GM21526 (cell line): ENCODE results near the gene SLC4A8.

Experiments
- ATAC-seq: cut with Tn5 transposase; IDR thresholded peaks from one replicate; pipeline ENCODE4 v1.9.1; 2021; ENCODE audit warnings: moderate library complexity; ENCODE audit not compliant: unreplicated experiment, low FRiP score

SLC4A8 gene

DNA sequence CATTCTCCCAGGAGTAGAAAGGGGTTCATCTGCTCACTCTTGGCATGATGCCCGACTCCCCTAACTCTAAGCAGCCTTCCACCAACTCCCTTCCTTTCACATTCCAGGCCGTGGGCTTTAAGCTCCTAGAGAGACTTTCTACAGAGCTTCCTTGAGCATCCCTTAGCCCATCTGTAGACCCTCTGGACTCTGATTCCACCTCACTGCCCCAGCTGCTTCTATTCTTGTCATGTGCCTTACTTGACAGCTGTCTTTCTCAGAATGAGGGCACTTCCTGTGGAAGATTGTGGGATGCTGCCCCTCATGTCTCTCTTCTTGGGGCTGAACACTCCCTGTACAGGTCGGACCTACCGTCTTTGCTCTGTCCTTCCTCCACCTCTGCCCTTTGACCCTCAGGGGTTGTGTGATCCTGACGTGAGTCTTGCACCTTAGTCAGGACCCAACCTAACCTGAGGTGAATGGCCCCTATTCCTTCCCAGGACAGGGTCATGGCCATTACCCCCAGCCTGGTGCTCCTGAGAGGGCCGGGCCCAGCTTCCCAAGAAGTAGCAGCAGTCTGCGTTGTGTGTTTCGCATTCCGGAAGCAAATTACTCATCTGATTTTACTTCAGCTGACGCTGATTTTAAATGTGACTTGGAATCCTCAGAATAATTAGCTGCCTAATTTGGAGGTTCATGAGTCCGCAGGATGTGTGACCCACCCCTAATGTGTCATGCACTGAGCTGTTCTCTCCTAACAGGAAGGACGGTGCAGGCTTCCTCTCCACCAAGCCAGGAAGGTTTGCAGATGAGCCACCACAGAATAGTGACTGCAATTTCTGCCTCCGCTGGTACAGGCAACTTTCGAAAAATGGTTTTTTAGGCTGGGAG lies 30.7 kb upstream of the SLC4A8 start:
- ATAC-seq: no peak

- ATAC-seq: no peak
Measured at GRCh38 chr12:51395283-51396230, 29.1 kb upstream of the SLC4A8 start.

- no peak for ATAC-seq
Measured at GRCh38 chr12:51397670-51398069, 27.0 kb upstream of the SLC4A8 start.

GRCh38 chr12:51399891-51400290 lies 24.7 kb upstream of the SLC4A8 start:
- ATAC-seq: no peak

DNA sequence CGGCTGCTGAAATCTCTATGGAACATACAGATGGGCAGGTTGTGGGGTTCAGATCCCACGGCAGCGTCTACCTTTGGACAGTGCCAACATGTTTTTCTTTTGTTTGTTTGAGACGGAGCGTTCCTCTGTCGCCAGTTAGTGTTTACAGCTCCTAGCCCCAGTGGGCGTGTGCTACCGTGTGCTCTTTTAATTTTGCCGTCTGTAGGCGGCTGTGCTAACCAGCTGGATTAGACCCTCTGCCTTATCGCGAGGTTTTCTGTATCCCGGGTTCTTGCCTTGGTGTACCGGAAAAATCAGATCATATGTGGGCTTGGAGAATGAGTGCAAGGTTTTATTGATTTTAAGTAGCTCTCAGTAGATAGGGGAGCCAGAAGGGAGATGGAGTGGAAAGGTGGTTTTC lies 23.6 kb upstream of the SLC4A8 start:
- no peak for ATAC-seq

DNA sequence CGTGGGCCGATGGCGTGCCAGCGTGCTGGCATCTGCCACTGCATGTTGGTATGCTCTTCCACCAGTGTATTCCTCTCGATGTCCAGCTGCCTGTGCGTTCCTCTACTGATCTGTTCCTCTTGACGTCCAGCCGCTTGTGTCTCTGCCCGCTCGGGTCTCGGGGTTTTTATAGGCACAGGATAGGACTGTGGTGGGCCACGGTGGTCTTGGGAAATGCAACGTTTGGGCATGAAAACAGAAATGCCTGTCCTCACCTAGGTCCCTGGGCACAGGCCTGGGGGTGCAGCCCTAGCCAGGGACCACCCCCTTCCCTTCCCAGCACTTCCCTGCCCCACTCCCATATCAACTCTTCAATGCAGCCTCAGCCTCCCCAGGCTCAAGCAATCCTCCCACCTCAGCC lies 23.1 kb upstream of the SLC4A8 start:
- no peak for ATAC-seq

GRCh38 chr12:51401900-51402299 lies 22.7 kb upstream of the SLC4A8 start:
- no peak for ATAC-seq

DNA sequence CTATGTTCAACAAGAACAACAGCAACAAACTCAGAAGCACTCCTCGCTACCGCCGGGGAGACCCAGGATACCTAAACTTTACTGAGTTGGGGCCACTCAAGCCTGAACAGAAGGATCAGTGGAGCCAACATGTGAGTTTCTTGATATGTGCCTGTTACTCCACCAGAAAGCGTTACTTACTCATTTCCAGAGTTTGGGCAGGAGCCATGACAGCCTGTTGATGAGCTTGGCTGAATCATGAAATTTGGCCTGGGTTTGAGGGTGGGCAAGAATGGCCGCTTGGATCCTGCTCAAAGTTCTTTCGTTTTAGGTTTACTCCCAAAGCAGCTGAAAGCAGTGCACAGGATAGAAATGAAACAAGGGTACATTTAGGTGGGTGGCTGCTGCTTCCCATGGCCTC lies 21.5 kb upstream of the SLC4A8 start:
- no peak for ATAC-seq

DNA sequence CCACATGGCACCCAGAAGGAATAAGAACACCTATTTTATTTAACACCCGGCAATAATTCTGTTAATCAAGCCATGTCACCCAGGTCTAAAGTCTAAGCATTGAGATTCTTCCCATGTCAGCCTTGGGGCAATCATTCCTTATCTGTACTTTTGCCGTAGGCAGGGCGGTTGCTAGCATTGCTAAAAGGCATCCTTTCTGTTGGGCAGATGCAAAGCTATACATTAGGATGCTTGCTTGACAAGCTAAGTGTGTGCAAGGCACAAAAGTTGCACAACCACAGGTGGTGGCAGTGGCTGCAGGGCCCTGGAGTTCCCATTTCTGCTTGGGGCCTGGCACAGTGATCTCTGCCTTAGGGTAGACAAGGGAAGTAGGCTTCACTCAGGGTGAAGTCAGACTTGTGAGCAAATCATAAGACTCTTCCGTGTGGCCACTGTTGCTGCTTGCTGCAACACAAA lies 20.9 kb upstream of the SLC4A8 start:
- ATAC-seq: no peak

GRCh38 chr12:51404627-51405026 lies 20.0 kb upstream of the SLC4A8 start:
- ATAC-seq: no peak

GRCh38 chr12:51405801-51406207 lies 18.8 kb upstream of the SLC4A8 start:
- no peak for ATAC-seq

GRCh38 chr12:51406290-51406689 lies 18.3 kb upstream of the SLC4A8 start:
- ATAC-seq: no peak

- no peak for ATAC-seq
Measured at GRCh38 chr12:51406859-51407258, 17.8 kb upstream of the SLC4A8 start.

DNA sequence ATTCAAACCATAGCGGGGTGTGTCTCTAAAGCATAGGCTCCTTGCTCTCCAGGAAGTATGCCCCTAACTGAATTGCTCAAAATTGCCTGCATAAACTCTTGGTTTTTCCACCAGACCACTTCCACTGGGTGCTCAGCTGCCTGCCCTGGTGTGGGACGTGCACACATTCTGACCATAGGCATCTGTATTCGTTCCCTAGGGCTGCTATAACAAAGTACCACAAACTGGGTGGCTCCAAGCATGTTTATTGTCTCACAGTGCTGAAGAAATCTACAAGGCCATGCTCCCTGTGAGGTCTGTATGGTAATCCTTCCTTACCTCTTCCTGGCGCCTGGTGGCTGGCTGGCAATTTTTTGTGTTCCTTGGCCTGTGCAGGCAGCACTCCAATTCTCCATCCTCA lies 17.0 kb upstream of the SLC4A8 start:
- ATAC-seq: no peak

DNA sequence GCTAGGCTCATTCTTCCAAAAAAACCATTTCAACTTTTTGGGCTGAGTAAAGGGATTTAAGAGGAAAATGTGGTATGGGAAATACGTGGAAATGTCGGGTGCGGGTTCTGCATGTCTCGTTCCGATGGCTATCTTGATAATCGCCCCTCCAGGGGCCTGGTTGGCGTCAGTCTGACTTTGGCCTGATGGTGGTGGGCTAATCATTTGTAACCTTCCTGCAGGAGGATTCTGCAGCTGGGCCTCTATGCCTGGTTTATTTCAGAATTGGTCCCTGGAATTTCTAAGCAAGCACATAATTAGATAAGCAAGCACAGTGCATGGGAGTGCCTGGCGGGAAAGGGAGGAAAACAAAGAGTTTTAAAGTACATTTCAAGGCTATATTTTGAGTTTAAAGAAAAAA lies 14.8 kb upstream of the SLC4A8 start:
- ATAC-seq: no peak

DNA sequence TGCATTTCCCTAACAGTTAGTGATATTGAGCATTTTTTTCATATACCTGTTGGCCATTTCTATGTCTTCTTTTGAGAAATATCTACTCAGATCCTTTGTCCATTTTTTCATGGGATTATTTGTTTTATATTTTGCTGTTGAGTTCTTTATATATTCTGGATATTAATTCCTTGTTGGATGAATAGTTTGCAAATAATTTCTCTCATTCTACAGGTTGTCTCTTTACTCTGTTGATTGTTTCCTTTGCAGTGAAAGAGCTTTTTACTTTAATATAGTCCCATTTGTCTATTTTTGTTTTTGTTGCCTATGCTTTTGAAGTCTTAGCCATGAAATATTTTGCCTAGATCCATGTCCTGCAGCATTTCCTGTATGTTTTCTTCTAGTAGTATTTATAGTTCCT lies 11.5 kb upstream of the SLC4A8 start:
- no peak for ATAC-seq

GRCh38 chr12:51413791-51414190 lies 10.8 kb upstream of the SLC4A8 start:
- no peak for ATAC-seq

DNA sequence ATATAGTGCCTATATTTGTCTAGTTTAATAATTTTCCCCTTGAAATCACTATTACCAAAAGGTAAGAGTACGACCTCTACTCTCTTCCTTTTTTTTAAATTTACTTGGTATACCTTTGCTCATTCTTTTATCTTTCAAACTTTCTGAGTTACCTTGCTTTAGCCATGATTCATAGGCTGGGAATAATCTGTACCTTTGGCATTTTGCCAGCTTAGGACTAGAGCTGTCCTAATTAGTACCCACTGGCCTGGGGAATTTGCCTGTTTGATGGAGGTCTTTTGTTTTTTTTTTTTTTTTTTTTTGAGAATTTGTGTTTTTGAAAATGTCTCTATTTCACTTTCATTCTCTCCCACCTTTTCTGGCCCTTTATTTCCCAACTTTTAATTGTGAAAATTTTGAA lies 8.7 kb upstream of the SLC4A8 start:
- no peak for ATAC-seq

GRCh38 chr12:51417826-51418225 lies 6.8 kb upstream of the SLC4A8 start:
- ATAC-seq: no peak

GRCh38 chr12:51419425-51420193 lies 5.0 kb upstream of the SLC4A8 start:
- no peak for ATAC-seq
